Breast epithelium (tissue), 3 donors: ENCODE results near the gene EEF1E1.

Experiments used
- POLR2A ChIP-seq: fragments of 450-650 bp; IDR thresholded peaks from one replicate; pipeline ENCODE4 v1.6.1; 2016; ENCODE audit warnings: antibody characterized with exemption, mild to moderate bottlenecking, moderate library complexity
- TF ChIP-seq, protein P1 (sequence below), 3 donors: fragments of 450-650 bp; IDR thresholded peaks; one replicate each; pipeline ENCODE4 v1.5.1; 2016 to 2017; ENCODE audit warnings: antibody characterized with exemption in 3 of 3, mild to moderate bottlenecking in 3 of 3, moderate library complexity in 3 of 3

DNA sequence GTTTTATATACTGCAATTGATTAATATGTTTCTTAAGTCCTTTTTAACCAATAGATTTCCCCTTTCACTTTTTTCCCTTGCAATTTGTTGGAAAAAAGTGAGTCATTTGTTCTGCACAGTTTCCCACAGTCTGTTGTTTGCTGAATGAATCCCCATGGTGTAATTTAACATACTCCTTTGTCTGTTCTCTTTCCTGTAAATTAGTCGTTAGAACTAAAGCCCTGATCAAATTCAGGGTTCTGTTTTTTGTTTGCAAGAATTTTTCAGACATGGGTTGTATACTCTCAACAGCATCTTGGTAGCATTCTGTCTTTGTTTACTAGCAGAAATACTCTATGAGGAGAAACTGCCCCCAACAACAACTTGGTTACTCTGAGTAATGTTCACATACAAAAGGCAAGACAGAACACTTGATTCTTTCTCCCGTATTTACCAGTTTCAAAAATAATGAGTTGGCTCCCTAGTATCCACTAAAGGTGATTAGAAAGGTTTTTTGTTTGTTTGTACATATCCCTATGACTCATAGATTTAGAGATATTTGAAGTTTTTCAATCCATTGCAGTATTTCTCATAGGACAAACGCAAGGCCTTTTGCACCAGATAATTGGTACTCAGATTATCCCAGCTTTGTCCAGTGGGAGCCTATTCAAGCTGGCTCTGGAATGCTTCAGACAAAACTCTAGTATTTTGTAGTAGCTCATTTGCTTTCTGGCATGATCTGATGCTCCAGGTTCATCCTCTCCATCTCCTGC is 54.6 kb downstream of the EEF1E1 start:
- TF ChIP-seq POLR2A = no peak
- TF ChIP-seq, protein P1, sequence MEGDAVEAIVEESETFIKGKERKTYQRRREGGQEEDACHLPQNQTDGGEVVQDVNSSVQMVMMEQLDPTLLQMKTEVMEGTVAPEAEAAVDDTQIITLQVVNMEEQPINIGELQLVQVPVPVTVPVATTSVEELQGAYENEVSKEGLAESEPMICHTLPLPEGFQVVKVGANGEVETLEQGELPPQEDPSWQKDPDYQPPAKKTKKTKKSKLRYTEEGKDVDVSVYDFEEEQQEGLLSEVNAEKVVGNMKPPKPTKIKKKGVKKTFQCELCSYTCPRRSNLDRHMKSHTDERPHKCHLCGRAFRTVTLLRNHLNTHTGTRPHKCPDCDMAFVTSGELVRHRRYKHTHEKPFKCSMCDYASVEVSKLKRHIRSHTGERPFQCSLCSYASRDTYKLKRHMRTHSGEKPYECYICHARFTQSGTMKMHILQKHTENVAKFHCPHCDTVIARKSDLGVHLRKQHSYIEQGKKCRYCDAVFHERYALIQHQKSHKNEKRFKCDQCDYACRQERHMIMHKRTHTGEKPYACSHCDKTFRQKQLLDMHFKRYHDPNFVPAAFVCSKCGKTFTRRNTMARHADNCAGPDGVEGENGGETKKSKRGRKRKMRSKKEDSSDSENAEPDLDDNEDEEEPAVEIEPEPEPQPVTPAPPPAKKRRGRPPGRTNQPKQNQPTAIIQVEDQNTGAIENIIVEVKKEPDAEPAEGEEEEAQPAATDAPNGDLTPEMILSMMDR (IDR thresholded peaks at IDR 0.05) = no peak
